ENCODE results near the gene LRP5. TPM values are rescaled to one million over a fixed set of nuclear protein-coding genes. Genes with fewer than 3 reads are reported as not detected.

Gene LRP5
- polyA plus RNA-seq, 1 donor (not counting 4 experiments of a cell fraction or from before 2014, with no cell fraction given), result 6.6 TPM

DNA sequence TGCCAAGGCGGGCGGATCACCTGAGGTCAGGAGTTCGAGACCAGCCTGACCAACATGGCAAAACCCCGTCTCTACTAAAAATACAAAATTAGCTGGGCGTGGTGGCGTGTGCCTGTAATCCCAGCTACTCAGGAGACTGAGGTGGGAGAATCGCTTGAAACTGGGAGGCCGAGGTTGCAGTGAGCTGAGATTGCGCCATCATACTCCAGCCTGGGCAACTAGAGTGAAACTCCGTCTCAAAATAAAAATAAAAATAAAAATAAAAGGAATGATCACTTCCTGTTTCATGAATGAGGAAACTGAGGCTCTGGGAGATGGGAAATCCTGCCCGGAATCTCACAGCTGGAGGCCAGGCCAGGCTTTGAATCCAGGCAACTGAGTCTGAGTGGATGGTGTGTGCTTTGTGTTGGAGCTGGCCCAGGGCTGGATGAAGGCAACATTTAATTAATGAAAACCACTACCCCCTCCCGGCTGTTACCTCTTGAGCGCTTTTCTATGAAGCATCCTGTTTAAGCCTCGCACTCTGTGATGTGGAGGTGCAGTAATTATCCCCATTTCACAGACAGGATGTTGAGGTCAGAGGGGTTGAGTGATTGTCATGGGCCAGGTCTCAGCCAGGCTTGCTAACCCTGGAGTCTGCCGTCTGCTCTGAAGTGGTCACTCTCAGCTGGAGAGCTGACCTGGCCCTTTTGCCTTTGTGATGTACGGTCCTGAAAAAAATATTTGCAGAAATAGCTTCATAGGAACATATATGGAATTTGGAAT lies 27.8 kb downstream of the LRP5 start:
- H3K27ac ChIP-seq (ENCODE audit: control insufficient read depth, insufficient read depth, low read length), result no peak overlapping the region
- H3K4me3 ChIP-seq (ENCODE audit: control insufficient read depth in 2 of 3, extremely low read depth in 1 of 3, insufficient read depth in 2 of 3, low read depth in 1 of 3, low read length in 3 of 3), result no peak overlapping the region
- DNase-seq (ENCODE audit: low read depth, low spot score) (no peak), FAIRE-seq (no peak)
- H2AFZ ChIP-seq (ENCODE audit: control insufficient read depth, low read length), result no peak overlapping the region
- H3K4me1 ChIP-seq (ENCODE audit: control insufficient read depth, extremely low read depth, insufficient read depth, low read length), result peaks cover 58% of the 10 kb centered on the region
- dilution Hi-C loops (cut with MboI; ENCODE audit: extremely low pct_ligation_motif_present, low sequenced_read_pairs), result no loop called here
- peaks cover 4% of the 10 kb centered on the region for H4K20me1 ChIP-seq (ENCODE audit: control insufficient read depth, extremely low read depth, insufficient read depth, low read length)
- H3K4me2 ChIP-seq (ENCODE audit: control insufficient read depth, extremely low read depth, insufficient read depth, low read depth, low read length), result no peak overlapping the region
- no peaks in the 10 kb centered on the region for H3K36me3 ChIP-seq (ENCODE audit: control insufficient read depth in 2 of 2, extremely low read depth in 1 of 2, insufficient read depth in 2 of 2, low read length in 2 of 2)
- H3K9me1 ChIP-seq (ENCODE audit: control insufficient read depth, extremely low read depth, insufficient read depth, low read length), result no peaks in the 10 kb centered on the region
- no peak for TF ChIP-seq EZH2 (IDR thresholded peaks at IDR 0.05; ENCODE audit: low read length)
- TF ChIP-seq, protein P1, sequence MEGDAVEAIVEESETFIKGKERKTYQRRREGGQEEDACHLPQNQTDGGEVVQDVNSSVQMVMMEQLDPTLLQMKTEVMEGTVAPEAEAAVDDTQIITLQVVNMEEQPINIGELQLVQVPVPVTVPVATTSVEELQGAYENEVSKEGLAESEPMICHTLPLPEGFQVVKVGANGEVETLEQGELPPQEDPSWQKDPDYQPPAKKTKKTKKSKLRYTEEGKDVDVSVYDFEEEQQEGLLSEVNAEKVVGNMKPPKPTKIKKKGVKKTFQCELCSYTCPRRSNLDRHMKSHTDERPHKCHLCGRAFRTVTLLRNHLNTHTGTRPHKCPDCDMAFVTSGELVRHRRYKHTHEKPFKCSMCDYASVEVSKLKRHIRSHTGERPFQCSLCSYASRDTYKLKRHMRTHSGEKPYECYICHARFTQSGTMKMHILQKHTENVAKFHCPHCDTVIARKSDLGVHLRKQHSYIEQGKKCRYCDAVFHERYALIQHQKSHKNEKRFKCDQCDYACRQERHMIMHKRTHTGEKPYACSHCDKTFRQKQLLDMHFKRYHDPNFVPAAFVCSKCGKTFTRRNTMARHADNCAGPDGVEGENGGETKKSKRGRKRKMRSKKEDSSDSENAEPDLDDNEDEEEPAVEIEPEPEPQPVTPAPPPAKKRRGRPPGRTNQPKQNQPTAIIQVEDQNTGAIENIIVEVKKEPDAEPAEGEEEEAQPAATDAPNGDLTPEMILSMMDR (optimal IDR thresholded peaks at IDR 0.05 in 1 of 3, IDR thresholded peaks at IDR 0.05 in 1 of 3, conservative IDR thresholded peaks at IDR 0.05 in 1 of 3; ENCODE audit: extremely low read depth in 1 of 3, insufficient read depth in 2 of 3, low read length in 3 of 3), result no peak
- peaks cover 35% of the 10 kb centered on the region for H3K79me2 ChIP-seq (ENCODE audit: control insufficient read depth, insufficient read depth, low read length)
- no peak overlapping the region for H3K9ac ChIP-seq (ENCODE audit: control insufficient read depth, extremely low read depth, insufficient read depth, low read length)
- H3K27me3 ChIP-seq (ENCODE audit: control insufficient read depth, extremely low read depth, insufficient read depth, low read length), result no peaks in the 10 kb centered on the region
- no peaks in the 10 kb centered on the region for H3K9me3 ChIP-seq (ENCODE audit: control insufficient read depth, low read depth, low read length)

DNA sequence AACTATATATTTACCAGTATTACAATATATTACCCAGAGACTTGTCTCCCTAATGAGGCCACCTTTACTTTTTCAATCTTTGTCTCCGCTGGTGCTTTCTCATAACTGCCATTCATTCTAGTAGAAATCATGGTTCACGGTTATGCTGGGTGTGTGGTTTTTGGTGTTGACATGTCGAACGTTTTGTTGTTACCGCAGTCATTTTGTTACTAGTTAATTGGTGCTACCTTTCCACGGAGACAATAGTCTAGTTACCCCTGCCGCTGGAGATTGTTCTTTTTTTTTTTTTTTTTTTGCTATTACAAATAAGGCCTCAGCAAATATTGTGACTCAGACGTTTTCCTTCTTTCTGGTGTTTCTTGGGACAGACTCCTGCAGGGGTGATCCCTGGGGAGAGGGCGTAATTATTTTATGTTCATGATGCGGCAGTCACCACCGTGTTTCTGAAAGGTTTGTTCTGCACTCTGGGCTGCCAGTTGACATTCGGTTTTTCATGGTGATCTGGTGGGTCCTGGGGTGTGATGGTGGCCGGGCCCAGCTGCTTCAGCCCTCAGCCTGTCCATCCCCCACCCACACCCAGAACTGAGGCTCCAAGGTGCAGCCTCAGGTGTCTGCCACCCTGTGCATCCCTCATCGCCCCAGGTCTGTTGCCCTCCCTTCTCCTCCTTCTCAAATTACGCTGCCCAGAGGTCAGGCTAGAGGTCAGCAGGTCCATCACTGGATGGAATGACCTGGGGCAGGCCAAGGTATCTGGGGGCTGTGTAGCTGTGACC lies 28.6 kb downstream of the LRP5 start:
- Histone ChIP-seq H3K36me3 (ENCODE audit: control insufficient read depth in 2 of 2, extremely low read depth in 1 of 2, insufficient read depth in 2 of 2, low read length in 2 of 2) (no peaks in the 10 kb centered on the region), H3K9me3 (ENCODE audit: control insufficient read depth, low read depth, low read length) (no peaks in the 10 kb centered on the region), H3K27me3 (ENCODE audit: control insufficient read depth, extremely low read depth, insufficient read depth, low read length) (no peaks in the 10 kb centered on the region), H3K4me2 (ENCODE audit: control insufficient read depth, extremely low read depth, insufficient read depth, low read depth, low read length) (no peak overlapping the region), H3K9me1 (ENCODE audit: control insufficient read depth, extremely low read depth, insufficient read depth, low read length) (no peaks in the 10 kb centered on the region), H3K79me2 (ENCODE audit: control insufficient read depth, insufficient read depth, low read length) (peaks cover 37% of the 10 kb centered on the region), H2AFZ (ENCODE audit: control insufficient read depth, low read length) (no peak overlapping the region), H4K20me1 (ENCODE audit: control insufficient read depth, extremely low read depth, insufficient read depth, low read length) (peaks cover 4% of the 10 kb centered on the region), H3K27ac (ENCODE audit: control insufficient read depth, insufficient read depth, low read length) (no peak overlapping the region), H3K9ac (ENCODE audit: control insufficient read depth, extremely low read depth, insufficient read depth, low read length) (no peak overlapping the region), H3K4me1 (ENCODE audit: control insufficient read depth, extremely low read depth, insufficient read depth, low read length) (peaks cover 58% of the 10 kb centered on the region), H3K4me3 (ENCODE audit: control insufficient read depth in 2 of 3, extremely low read depth in 1 of 3, insufficient read depth in 2 of 3, low read depth in 1 of 3, low read length in 3 of 3) (no peak overlapping the region)
- dilution Hi-C loops (cut with MboI; ENCODE audit: extremely low pct_ligation_motif_present, low sequenced_read_pairs), result no loop called here
- no peak for DNase-seq (ENCODE audit: low read depth, low spot score)
- FAIRE-seq, result no peak
- no peak for TF ChIP-seq EZH2 (IDR thresholded peaks at IDR 0.05; ENCODE audit: low read length)
- TF ChIP-seq, protein P1 (optimal IDR thresholded peaks at IDR 0.05 in 1 of 3, IDR thresholded peaks at IDR 0.05 in 1 of 3, conservative IDR thresholded peaks at IDR 0.05 in 1 of 3; ENCODE audit: extremely low read depth in 1 of 3, insufficient read depth in 2 of 3, low read length in 3 of 3), result no peak

All from keratinocyte (primary cell).